ENCODE data around the gene FAAP20. TPM values are rescaled to one million over a fixed set of nuclear protein-coding genes. Genes with fewer than 3 reads are reported as not detected.

Gene FAAP20
- total and polyA plus RNA-seq, 10 of the 15 experiments (the other 5 are each of a cell fraction or from before 2014, with no cell fraction given), result 0.79 to 91.8 (median 20.9) TPM

- RAD21 ChIA-PET (ENCODE audit: unreplicated experiment), result no interaction called here
- 91% methylated on average over 19 of the region's 19 CpGs for WGBS (ENCODE audit: insufficient coverage, insufficient replicate concordance, low lambda C conversion rate, missing lambda C conversion rate)
- Histone ChIP-seq H3K27me3 (replicated peaks in 1 of 2; ENCODE audit: control insufficient read depth in 2 of 2, insufficient read depth in 2 of 2, low read length in 1 of 2) (no peaks in the 10 kb centered on the region), H3K27ac (ENCODE audit: control insufficient read depth, insufficient read depth) (no peak overlapping the region), H3K36me3 (ENCODE audit: control insufficient read depth in 2 of 2, insufficient read depth in 2 of 2, low read length in 1 of 2) (no peaks in the 10 kb centered on the region), H3K9ac (ENCODE audit: control insufficient read depth, insufficient read depth, low read length) (no peak overlapping the region), H2AFZ (ENCODE audit: control insufficient read depth, low read depth, low read length) (no peak overlapping the region), H3K9me3 (replicated peaks; ENCODE audit: control insufficient read depth, insufficient read depth, low read length) (no peaks in the 10 kb centered on the region), H3K4me3 (no peak overlapping the region), H4K20me1 (ENCODE audit: control insufficient read depth, insufficient read depth) (no peaks in the 10 kb centered on the region), H3K4me1 (ENCODE audit: control insufficient read depth, insufficient read depth, low read length) (no peaks in the 10 kb centered on the region), H3K4me2 (ENCODE audit: control insufficient read depth, insufficient read depth) (no peak overlapping the region), H3K79me2 (ENCODE audit: control insufficient read depth, insufficient read depth, low read length) (no peaks in the 10 kb centered on the region)
- no peak for FAIRE-seq
- TF ChIP-seq, protein P1, sequence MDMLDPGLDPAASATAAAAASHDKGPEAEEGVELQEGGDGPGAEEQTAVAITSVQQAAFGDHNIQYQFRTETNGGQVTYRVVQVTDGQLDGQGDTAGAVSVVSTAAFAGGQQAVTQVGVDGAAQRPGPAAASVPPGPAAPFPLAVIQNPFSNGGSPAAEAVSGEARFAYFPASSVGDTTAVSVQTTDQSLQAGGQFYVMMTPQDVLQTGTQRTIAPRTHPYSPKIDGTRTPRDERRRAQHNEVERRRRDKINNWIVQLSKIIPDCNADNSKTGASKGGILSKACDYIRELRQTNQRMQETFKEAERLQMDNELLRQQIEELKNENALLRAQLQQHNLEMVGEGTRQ (IDR thresholded peaks at IDR 0.05; ENCODE audit: borderline replicate concordance, low read depth, low read length), result no peak
- TF ChIP-seq FOXK2 (IDR thresholded peaks at IDR 0.05), result no peak
- no peak for TF ChIP-seq MXI1 (IDR thresholded peaks at IDR 0.05; ENCODE audit: low read depth, low read length)
- no peak for TF ChIP-seq YBX1 (IDR thresholded peaks at IDR 0.05)
- no peak for TF ChIP-seq NFIC (IDR thresholded peaks at IDR 0.05; ENCODE audit: low read depth, low read length)
- TF ChIP-seq CHD4 (IDR thresholded peaks at IDR 0.05), result no peak
- no peak for TF ChIP-seq MYC (IDR thresholded peaks at IDR 0.05; ENCODE audit: insufficient read depth, insufficient read length, insufficient replicate concordance, low read length, severe bottlenecking)
- no peak for TF ChIP-seq SUPT20H (IDR thresholded peaks at IDR 0.05; ENCODE audit: borderline replicate concordance, control insufficient read depth, low read depth, low read length)
- no peak for TF ChIP-seq SMAD1 (IDR thresholded peaks at IDR 0.05; ENCODE audit: low read depth, partially characterized antibody)
- no peak for TF ChIP-seq ZNF384 (IDR thresholded peaks at IDR 0.05; ENCODE audit: borderline replicate concordance, low read depth, low read length)
- TF ChIP-seq BHLHE40 (IDR thresholded peaks at IDR 0.05; ENCODE audit: borderline replicate concordance in 1 of 2, low read depth in 2 of 2, low read length in 1 of 2), result no peak
- TF ChIP-seq, protein P2, sequence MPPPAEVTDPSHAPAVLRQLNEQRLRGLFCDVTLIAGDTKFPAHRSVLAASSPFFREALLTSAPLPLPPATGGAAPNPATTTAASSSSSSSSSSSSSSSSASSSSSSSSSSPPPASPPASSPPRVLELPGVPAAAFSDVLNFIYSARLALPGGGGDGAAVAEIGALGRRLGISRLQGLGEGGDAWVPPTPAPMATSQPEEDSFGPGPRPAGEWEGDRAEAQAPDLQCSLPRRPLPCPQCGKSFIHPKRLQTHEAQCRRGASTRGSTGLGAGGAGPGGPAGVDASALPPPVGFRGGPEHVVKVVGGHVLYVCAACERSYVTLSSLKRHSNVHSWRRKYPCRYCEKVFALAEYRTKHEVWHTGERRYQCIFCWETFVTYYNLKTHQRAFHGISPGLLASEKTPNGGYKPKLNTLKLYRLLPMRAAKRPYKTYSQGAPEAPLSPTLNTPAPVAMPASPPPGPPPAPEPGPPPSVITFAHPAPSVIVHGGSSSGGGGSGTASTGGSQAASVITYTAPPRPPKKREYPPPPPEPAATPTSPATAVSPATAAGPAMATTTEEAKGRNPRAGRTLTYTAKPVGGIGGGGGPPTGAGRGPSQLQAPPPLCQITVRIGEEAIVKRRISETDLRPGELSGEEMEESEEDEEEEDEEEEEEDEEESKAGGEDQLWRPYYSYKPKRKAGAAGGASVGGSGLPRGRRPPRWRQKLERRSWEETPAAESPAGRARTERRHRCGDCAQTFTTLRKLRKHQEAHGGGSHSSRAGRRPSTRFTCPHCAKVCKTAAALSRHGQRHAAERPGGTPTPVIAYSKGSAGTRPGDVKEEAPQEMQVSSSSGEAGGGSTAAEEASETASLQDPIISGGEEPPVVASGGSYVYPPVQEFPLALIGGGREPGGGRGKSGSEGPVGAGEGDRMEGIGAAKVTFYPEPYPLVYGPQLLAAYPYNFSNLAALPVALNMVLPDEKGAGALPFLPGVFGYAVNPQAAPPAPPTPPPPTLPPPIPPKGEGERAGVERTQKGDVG (CRISPR knock-in tag; IDR thresholded peaks at IDR 0.05), result no peak
- no peak for TF ChIP-seq SRF (IDR thresholded peaks at IDR 0.05; ENCODE audit: low read depth in 2 of 2, low read length in 2 of 2)
- TF ChIP-seq, protein P3, sequence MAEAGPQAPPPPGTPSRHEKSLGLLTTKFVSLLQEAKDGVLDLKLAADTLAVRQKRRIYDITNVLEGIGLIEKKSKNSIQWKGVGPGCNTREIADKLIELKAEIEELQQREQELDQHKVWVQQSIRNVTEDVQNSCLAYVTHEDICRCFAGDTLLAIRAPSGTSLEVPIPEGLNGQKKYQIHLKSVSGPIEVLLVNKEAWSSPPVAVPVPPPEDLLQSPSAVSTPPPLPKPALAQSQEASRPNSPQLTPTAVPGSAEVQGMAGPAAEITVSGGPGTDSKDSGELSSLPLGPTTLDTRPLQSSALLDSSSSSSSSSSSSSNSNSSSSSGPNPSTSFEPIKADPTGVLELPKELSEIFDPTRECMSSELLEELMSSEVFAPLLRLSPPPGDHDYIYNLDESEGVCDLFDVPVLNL (IDR thresholded peaks at IDR 0.05; ENCODE audit: low read depth, low read length), result no peak
- no peak for TF ChIP-seq FOXM1 (IDR thresholded peaks at IDR 0.05; ENCODE audit: low read depth, low read length)
- no peak for TF ChIP-seq SP1 (IDR thresholded peaks at IDR 0.05; ENCODE audit: low read depth, low read length)
- no TSS peak for BruUV-seq (replicated peaks)
- in situ Hi-C loops (cut with MboI) (loop anchor here (5.0 kb wide), 1 partner anchor 51 kb away; no protein-coding TSS in a partner anchor), intact Hi-C loops (cut with micrococcal nuclease; ENCODE audit: unreplicated experiment) (no loop called here)
- POLR2A ChIA-PET, result no interaction called here
- DNase-seq (ENCODE audit: low read depth, low spot score), result no peak
- SMC1A ChIA-PET (ENCODE audit: uncharacterized antibody, unreplicated experiment), result interaction anchor here (0.5 kb wide), 1 partner anchor 212 kb away, joined by 3 read pairs; no protein-coding TSS in a partner anchor
- CTCF ChIA-PET, result no interaction called here
- ATAC-seq, result no peak
These were observed 36.7 kb downstream of the FAAP20 start for GRCh38 chr1:2157856-2158255.

All from GM12878 (cell line).